Body of pancreas (tissue), 4 donors: ENCODE measurements around the gene TMEM119. TPM values are rescaled to one million over a fixed set of nuclear protein-coding genes. Genes with fewer than 3 reads are reported as not detected.

ENCODE experiments used
- ATAC-seq: fragments of 150-250 bp; one replicate; pipeline ENCODE4 v1.9.1; 2016
- DNase-seq, 4 donors: peaks; one replicate each; pipeline ENCODE4 v3.0.0-alpha.2; 2019
- H3K27ac ChIP-seq, 4 donors: fragments of 200-600 bp; sonication (generic); 1 replicate in 3 of 4; 2 replicates in 1 of 4; pipeline versions ENCODE4 v1.5.1 to v1.6.1; 2016 to 2019; ENCODE audit warnings: mild to moderate bottlenecking in 1 of 4, mixed read lengths in 1 of 4, moderate library complexity in 1 of 4
- H3K27me3 ChIP-seq, 2 donors: fragments of 200-600 bp; sonication (generic); one replicate each; pipeline ENCODE4 v1.6.0; 2016; ENCODE audit warnings: mild to moderate bottlenecking in 1 of 2
- H3K36me3 ChIP-seq, 2 donors: fragments of 200-600 bp; sonication (generic); replicated peaks in 1 of 2; 2 replicates each; pipeline ENCODE4 v1.5.1; 2016; ENCODE audit warnings: low read depth in 2 of 2; ENCODE audit not compliant: insufficient read depth in 1 of 2
- H3K4me1 ChIP-seq: fragments of 200-600 bp; sonication (generic); one replicate; pipeline ENCODE4 v1.6.0; 2016
- H3K4me3 ChIP-seq, 2 donors: fragments of 200-600 bp; sonication (generic); 1 replicate in 1 of 2; 2 replicates in 1 of 2; pipeline ENCODE4 v1.5.1; 2016 to 2019
- H3K9me3 ChIP-seq, 3 donors: fragments of 200-600 bp; sonication (generic); 1 replicate in 2 of 3; 2 replicates in 1 of 3; pipeline ENCODE4 v1.5.1; 2016
- CTCF ChIP-seq, 7 experiments: fragments of 450-650 bp in 4 of 7; fragments of 200-600 bp in 3 of 7; sonication (generic) in 3 of 7; IDR thresholded peaks; one replicate each; pipeline ENCODE4 v1.5.1; 2016 to 2019; ENCODE audit warnings: antibody characterized with exemption in 7 of 7
- POLR2A ChIP-seq, 3 donors: fragments of 450-650 bp; IDR thresholded peaks; one replicate each; pipeline ENCODE4 v1.6.1; 2016; ENCODE audit warnings: antibody characterized with exemption in 3 of 3, mild to moderate bottlenecking in 2 of 3
- WGBS, 2 donors: methylation state at CpG; one replicate each; pipeline ENCODE4 v1.1.5; 2017; 5-methylcytosine and 5-hydroxymethylcytosine counted together
- intact Hi-C: fragments of 100-400 bp; cut with DNase I; formaldehyde crosslinking; loops from one replicate; pipeline ENCODE4 v1.15.1; 2023
- total RNA-seq, 2 donors: library from RNA; depleted of rRNA; stranded (reverse); fragments of >200 nt; gene quantifications; one replicate each; pipeline ENCODE4 v1.1.0, GENCODE V29; 2016

The TMEM119 gene
- total RNA-seq, 2 donors from 2014 or later = 5.9 to 6.5 TPM

GRCh38 chr12:108570743-108571608 is 26.9 kb downstream of the TMEM119 start:
- Histone ChIP-seq H3K4me3 (no peak overlapping the region), H3K27me3 (no peaks in the 10 kb centered on the region), H3K36me3 (peaks cover 0 to 7% of the 10 kb centered on the region in 2 donors), H3K9me3 (no peaks in the 10 kb centered on the region), H3K27ac (peak overlapping the region in 1 of 4 donors; percentile 11), H3K4me1 (peaks cover 21% of the 10 kb centered on the region)
- TF ChIP-seq POLR2A (IDR thresholded peaks at IDR 0.05) (no peak), CTCF (IDR thresholded peaks at IDR 0.05) (peak in 1 of 7 experiments; percentile 4)
- intact Hi-C loops = loop anchor here (10.0 kb wide), 1 partner anchor 244 kb away; no protein-coding TSS in a partner anchor
- DNase-seq = no peak
- ATAC-seq = no peak
- 62 to 63% methylated on average over 2 to 3 of the region's 3 CpGs for WGBS, 2 donors

- TF ChIP-seq CTCF (IDR thresholded peaks at IDR 0.05) (no peak), POLR2A (IDR thresholded peaks at IDR 0.05) (no peak)
- no peak for DNase-seq
Measured at GRCh38 chr12:108568338-108569154, 29.3 kb downstream of the TMEM119 start.

GRCh38 chr12:108567406-108568337 is 30.2 kb downstream of the TMEM119 start:
- intact Hi-C loops = no loop called here
- peaks cover 37% of the 10 kb centered on the region for H3K4me1 ChIP-seq
- ATAC-seq (no peak), DNase-seq (peak in 1 of 4 donors; percentile 26)
- 60 to 70% methylated on average over 7 of the region's 7 CpGs for WGBS, 2 donors
- no peak overlapping the region for H3K4me3 ChIP-seq
- H3K9me3 ChIP-seq = no peaks in the 10 kb centered on the region
- peak overlapping the region in 3 of 4 donors; percentile 22 to 61 (median 33) for H3K27ac ChIP-seq
- TF ChIP-seq POLR2A (IDR thresholded peaks at IDR 0.05) (no peak), CTCF (IDR thresholded peaks at IDR 0.05) (no peak)
- peaks cover 0 to 7% of the 10 kb centered on the region in 2 donors for H3K36me3 ChIP-seq
- no peaks in the 10 kb centered on the region for H3K27me3 ChIP-seq

More at GRCh38 chr12:108568338-108569154, 29.3 kb downstream of the TMEM119 start:
- Histone ChIP-seq H3K9me3 (no peaks in the 10 kb centered on the region), H3K4me1 (peaks cover 30% of the 10 kb centered on the region), H3K27me3 (no peaks in the 10 kb centered on the region), H3K4me3 (no peak overlapping the region), H3K36me3 (peaks cover 0 to 7% of the 10 kb centered on the region in 2 donors), H3K27ac (peak overlapping the region in 3 of 4 donors; percentile 22 to 38 (median 33))
- no peak for ATAC-seq
- WGBS, 2 donors = 75 to 92% methylated on average over 10 of the region's 10 CpGs
- intact Hi-C loops = no loop called here

- H3K27ac ChIP-seq = peak overlapping the region; percentile 29 to 61 (median 39)
- H3K9me3 ChIP-seq = no peaks in the 10 kb centered on the region
Measured at GRCh38 chr12:108566452-108566851, 31.4 kb downstream of the TMEM119 start.

More at GRCh38 chr12:108566452-108566851, 31.4 kb downstream of the TMEM119 start:
- Histone ChIP-seq H3K4me3 (no peak overlapping the region), H3K4me1 (peaks cover 37% of the 10 kb centered on the region), H3K36me3 (peaks cover 0 to 7% of the 10 kb centered on the region in 2 donors), H3K27me3 (no peaks in the 10 kb centered on the region)
- DNase-seq (no peak), ATAC-seq (no peak)
- TF ChIP-seq CTCF (IDR thresholded peaks at IDR 0.05) (no peak), POLR2A (IDR thresholded peaks at IDR 0.05) (no peak)
- intact Hi-C loops = no loop called here
- WGBS, 2 donors = 90 to 96% methylated on average over 4 of the region's 4 CpGs
